ENCODE measurements around the gene PTH1R.
"Not testable (repeated sequence)": the region's sequence is repeated elsewhere in the genome, so short reads cannot be mapped to it uniquely, and the experiment has no call there.

The PTH1R gene

DNA sequence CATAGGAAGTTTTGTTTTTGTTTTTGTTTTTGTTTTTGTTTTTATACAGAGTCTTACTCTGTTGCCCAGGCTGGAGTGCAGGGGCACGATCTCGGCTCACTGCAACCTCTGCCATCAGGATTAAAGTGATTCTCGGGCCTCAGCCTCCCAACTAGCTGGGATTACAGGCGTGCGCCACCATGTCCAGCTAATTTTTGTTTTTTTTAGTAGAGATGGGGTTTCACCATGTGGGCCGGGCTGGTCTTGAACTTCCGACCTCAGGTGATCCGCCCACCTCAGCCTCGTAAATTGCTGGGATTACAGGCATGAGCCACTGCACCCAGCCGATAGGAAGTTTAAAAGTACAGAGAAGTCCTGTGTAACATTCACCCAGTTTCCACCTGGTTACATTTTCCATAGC, 33.4 kb downstream of the PTH1R start:
- not testable (repeated sequence) for H3K9ac ChIP-seq (ENCODE audit: low read depth, low read length); H3K36me3 ChIP-seq (ENCODE audit: insufficient read depth, low read length); H3K4me3 ChIP-seq (ENCODE audit: low read length); H3K9me3 ChIP-seq (ENCODE audit: insufficient read depth, low read depth, low read length); H3K27me3 ChIP-seq (ENCODE audit: insufficient read depth, low read length); H3K4me1 ChIP-seq (ENCODE audit: insufficient read depth, low read length); H3K27ac ChIP-seq (ENCODE audit: low read depth, low read length)
- WGBS: 94% methylated on average over 10 of the region's 10 CpGs

GRCh38 chr3:46912986-46913385, 35.5 kb downstream of the PTH1R start:
- Histone ChIP-seq H3K27me3 (ENCODE audit: insufficient read depth, low read length) (no peaks in the 10 kb centered on the region), H3K4me1 (ENCODE audit: insufficient read depth, low read length) (no peaks in the 10 kb centered on the region), H3K36me3 (ENCODE audit: insufficient read depth, low read length) (peaks cover 16% of the 10 kb centered on the region), H3K9me3 (ENCODE audit: insufficient read depth, low read depth, low read length) (peaks cover 8% of the 10 kb centered on the region), H3K4me3 (ENCODE audit: low read length) (no peak overlapping the region), H3K9ac (ENCODE audit: low read depth, low read length) (no peak overlapping the region), H3K27ac (ENCODE audit: low read depth, low read length) (no peak overlapping the region)
- 100% methylated on average over 2 of the region's 3 CpGs for whole genome bisulfite sequencing

- H3K27me3 ChIP-seq (ENCODE audit: insufficient read depth, low read length): no peaks in the 10 kb centered on the region
- no peak overlapping the region for H3K9ac ChIP-seq (ENCODE audit: low read depth, low read length)
- 94% methylated on average over 8 of the region's 8 CpGs for WGBS
- no peak overlapping the region for H3K27ac ChIP-seq (ENCODE audit: low read depth, low read length)
- peaks cover 14% of the 10 kb centered on the region for H3K9me3 ChIP-seq (ENCODE audit: insufficient read depth, low read depth, low read length)
- H3K36me3 ChIP-seq (ENCODE audit: insufficient read depth, low read length): peaks cover 22% of the 10 kb centered on the region
- no peak overlapping the region for H3K4me3 ChIP-seq (ENCODE audit: low read length)
- H3K4me1 ChIP-seq (ENCODE audit: insufficient read depth, low read length): no peaks in the 10 kb centered on the region
Measured at GRCh38 chr3:46913644-46914043, 36.1 kb downstream of the PTH1R start.

DNA sequence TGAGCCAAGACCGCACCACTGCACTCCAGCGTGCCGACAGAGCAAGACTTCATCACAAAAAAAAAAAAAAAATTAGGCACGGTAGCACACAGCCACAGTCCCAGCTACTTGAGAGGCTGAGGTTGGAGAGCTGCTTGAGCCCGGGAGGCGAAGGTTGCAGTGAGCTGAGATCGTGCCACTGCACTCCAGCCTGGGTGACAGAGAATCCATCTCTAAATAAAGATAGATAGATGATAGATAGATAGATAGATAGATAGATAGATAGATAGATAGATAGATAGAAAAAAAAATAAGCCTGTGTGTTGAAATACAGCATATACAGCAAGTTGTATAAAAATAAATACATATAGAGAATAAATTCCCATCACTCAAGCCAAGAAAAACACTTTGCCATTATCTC, 37.3 kb downstream of the PTH1R start:
- H3K27me3 ChIP-seq (ENCODE audit: insufficient read depth, low read length): no peaks in the 10 kb centered on the region
- no peaks in the 10 kb centered on the region for H3K4me1 ChIP-seq (ENCODE audit: insufficient read depth, low read length)
- peaks cover 34% of the 10 kb centered on the region for H3K36me3 ChIP-seq (ENCODE audit: insufficient read depth, low read length)
- H3K9me3 ChIP-seq (ENCODE audit: insufficient read depth, low read depth, low read length): peaks cover 15% of the 10 kb centered on the region
- no peak overlapping the region for H3K27ac ChIP-seq (ENCODE audit: low read depth, low read length)
- WGBS: 95% methylated on average over 7 of the region's 7 CpGs
- H3K9ac ChIP-seq (ENCODE audit: low read depth, low read length): no peak overlapping the region
- H3K4me3 ChIP-seq (ENCODE audit: low read length): no peak overlapping the region

DNA sequence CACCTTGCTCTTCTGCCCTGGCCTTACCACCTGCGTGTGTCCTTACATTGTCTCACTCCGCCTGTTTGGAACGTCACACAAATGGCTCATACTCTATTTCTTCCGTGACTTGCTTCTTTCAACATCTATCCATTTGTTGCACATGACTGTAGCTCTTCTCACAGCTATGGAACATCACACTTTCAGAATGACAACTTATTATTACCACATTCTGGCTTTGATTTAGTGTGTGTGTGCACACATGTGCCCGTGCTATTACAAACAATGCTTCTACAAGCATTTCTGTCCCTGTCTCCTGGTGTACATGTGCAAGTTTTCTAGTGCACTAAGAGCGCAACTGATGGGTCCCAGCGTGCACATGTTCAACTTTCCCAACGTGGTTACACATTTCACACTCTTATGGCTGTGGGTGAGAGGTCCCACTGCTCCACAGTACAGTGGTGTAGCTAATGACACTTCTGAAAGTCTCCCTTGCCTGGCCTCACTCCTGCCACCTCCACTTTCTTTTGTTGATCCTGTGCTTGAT, 37.8 kb downstream of the PTH1R start:
- H3K4me1 ChIP-seq (ENCODE audit: insufficient read depth, low read length): no peaks in the 10 kb centered on the region
- 93% methylated on average over 8 of the region's 8 CpGs for whole genome bisulfite sequencing
- H3K27ac ChIP-seq (ENCODE audit: low read depth, low read length): no peak overlapping the region
- no peak overlapping the region for H3K4me3 ChIP-seq (ENCODE audit: low read length)
- no peak overlapping the region for H3K9ac ChIP-seq (ENCODE audit: low read depth, low read length)
- no peaks in the 10 kb centered on the region for H3K27me3 ChIP-seq (ENCODE audit: insufficient read depth, low read length)
- H3K9me3 ChIP-seq (ENCODE audit: insufficient read depth, low read depth, low read length): peaks cover 15% of the 10 kb centered on the region
- H3K36me3 ChIP-seq (ENCODE audit: insufficient read depth, low read length): peaks cover 39% of the 10 kb centered on the region

DNA sequence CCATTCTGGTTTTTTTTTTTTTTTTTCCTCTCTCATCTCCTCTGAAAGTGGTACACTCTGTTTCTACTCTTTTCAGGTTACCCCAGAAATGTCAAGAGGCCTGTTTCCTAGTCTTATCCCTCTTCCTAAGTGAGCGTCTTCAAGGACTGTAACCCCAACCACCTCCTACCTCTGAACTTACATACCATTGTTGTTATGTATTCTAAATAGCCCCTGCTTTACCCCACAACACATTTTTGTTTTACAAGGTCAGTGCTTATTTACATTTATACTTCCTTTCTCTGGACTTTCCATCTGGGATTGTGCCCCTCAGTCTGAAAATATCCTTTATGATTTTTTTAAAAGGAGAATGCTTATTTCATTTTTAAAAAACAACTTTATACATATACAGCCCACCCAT, 38.8 kb downstream of the PTH1R start:
- H3K4me1 ChIP-seq (ENCODE audit: insufficient read depth, low read length): no peaks in the 10 kb centered on the region
- WGBS: 82% methylated on average over 1 of the region's 1 CpG
- H3K4me3 ChIP-seq (ENCODE audit: low read length): no peak overlapping the region
- H3K27me3 ChIP-seq (ENCODE audit: insufficient read depth, low read length): no peaks in the 10 kb centered on the region
- peaks cover 49% of the 10 kb centered on the region for H3K36me3 ChIP-seq (ENCODE audit: insufficient read depth, low read length)
- peaks cover 15% of the 10 kb centered on the region for H3K9me3 ChIP-seq (ENCODE audit: insufficient read depth, low read depth, low read length)
- H3K9ac ChIP-seq (ENCODE audit: low read depth, low read length): no peak overlapping the region
- no peak overlapping the region for H3K27ac ChIP-seq (ENCODE audit: low read depth, low read length)

GRCh38 chr3:46916799-46917198, 39.3 kb downstream of the PTH1R start:
- Histone ChIP-seq H3K9me3 (ENCODE audit: insufficient read depth, low read depth, low read length) (peaks cover 15% of the 10 kb centered on the region), H3K4me3 (ENCODE audit: low read length) (no peak overlapping the region), H3K9ac (ENCODE audit: low read depth, low read length) (no peak overlapping the region), H3K27me3 (ENCODE audit: insufficient read depth, low read length) (no peaks in the 10 kb centered on the region), H3K4me1 (ENCODE audit: insufficient read depth, low read length) (no peaks in the 10 kb centered on the region), H3K36me3 (ENCODE audit: insufficient read depth, low read length) (peaks cover 54% of the 10 kb centered on the region), H3K27ac (ENCODE audit: low read depth, low read length) (no peak overlapping the region)
- WGBS: 93% methylated on average over 3 of the region's 3 CpGs

- peaks cover 58% of the 10 kb centered on the region for H3K36me3 ChIP-seq (ENCODE audit: insufficient read depth, low read length)
- no peak overlapping the region for H3K9ac ChIP-seq (ENCODE audit: low read depth, low read length)
- 99% methylated on average over 2 of the region's 3 CpGs for WGBS
- peaks cover 15% of the 10 kb centered on the region for H3K9me3 ChIP-seq (ENCODE audit: insufficient read depth, low read depth, low read length)
- H3K4me3 ChIP-seq (ENCODE audit: low read length): no peak overlapping the region
- H3K4me1 ChIP-seq (ENCODE audit: insufficient read depth, low read length): no peaks in the 10 kb centered on the region
- H3K27me3 ChIP-seq (ENCODE audit: insufficient read depth, low read length): no peaks in the 10 kb centered on the region
- H3K27ac ChIP-seq (ENCODE audit: low read depth, low read length): no peak overlapping the region
Measured at GRCh38 chr3:46917257-46917656, 39.7 kb downstream of the PTH1R start.

- peaks cover 15% of the 10 kb centered on the region for H3K9me3 ChIP-seq (ENCODE audit: insufficient read depth, low read depth, low read length)
- H3K4me1 ChIP-seq (ENCODE audit: insufficient read depth, low read length): no peaks in the 10 kb centered on the region
- H3K4me3 ChIP-seq (ENCODE audit: low read length): no peak overlapping the region
- peaks cover 68% of the 10 kb centered on the region for H3K36me3 ChIP-seq (ENCODE audit: insufficient read depth, low read length)
- no peak overlapping the region for H3K9ac ChIP-seq (ENCODE audit: low read depth, low read length)
- WGBS: 94% methylated on average over 1 of the region's 1 CpG
- H3K27ac ChIP-seq (ENCODE audit: low read depth, low read length): no peak overlapping the region
- no peaks in the 10 kb centered on the region for H3K27me3 ChIP-seq (ENCODE audit: insufficient read depth, low read length)
Measured at GRCh38 chr3:46918202-46918601, 40.7 kb downstream of the PTH1R start.

DNA sequence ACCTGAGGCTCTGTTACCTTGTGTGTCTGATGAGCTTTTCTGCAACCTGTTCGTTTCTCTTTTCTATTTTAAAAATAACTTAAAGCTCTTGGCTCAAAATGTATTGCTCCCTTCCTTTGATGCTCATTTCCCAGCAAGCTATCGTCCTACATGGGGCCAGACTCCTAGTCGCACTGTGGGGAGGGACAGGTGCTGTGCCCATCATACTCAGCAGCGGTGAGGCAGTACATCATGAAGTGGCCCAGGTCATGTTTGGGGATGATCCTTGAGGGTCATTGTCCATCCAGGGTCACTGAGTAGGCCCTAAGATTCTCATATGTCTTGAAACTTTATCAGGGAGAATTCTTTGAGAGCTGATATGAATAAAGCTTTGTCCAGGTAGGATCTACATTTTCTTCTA, 41.1 kb downstream of the PTH1R start:
- no peak overlapping the region for H3K27ac ChIP-seq (ENCODE audit: low read depth, low read length)
- H3K9ac ChIP-seq (ENCODE audit: low read depth, low read length): no peak overlapping the region
- H3K27me3 ChIP-seq (ENCODE audit: insufficient read depth, low read length): no peaks in the 10 kb centered on the region
- no peaks in the 10 kb centered on the region for H3K4me1 ChIP-seq (ENCODE audit: insufficient read depth, low read length)
- H3K9me3 ChIP-seq (ENCODE audit: insufficient read depth, low read depth, low read length): peaks cover 15% of the 10 kb centered on the region
- peaks cover 70% of the 10 kb centered on the region for H3K36me3 ChIP-seq (ENCODE audit: insufficient read depth, low read length)
- WGBS: 96% methylated on average over 4 of the region's 4 CpGs
- H3K4me3 ChIP-seq (ENCODE audit: low read length): no peak overlapping the region

GRCh38 chr3:46921041-46921440, 43.5 kb downstream of the PTH1R start:
- H3K27ac ChIP-seq (ENCODE audit: low read depth, low read length): no peak overlapping the region
- H3K4me1 ChIP-seq (ENCODE audit: insufficient read depth, low read length): no peaks in the 10 kb centered on the region
- 95% methylated on average over 4 of the region's 4 CpGs for WGBS
- peaks cover 89% of the 10 kb centered on the region for H3K36me3 ChIP-seq (ENCODE audit: insufficient read depth, low read length)
- no peak overlapping the region for H3K4me3 ChIP-seq (ENCODE audit: low read length)
- no peaks in the 10 kb centered on the region for H3K27me3 ChIP-seq (ENCODE audit: insufficient read depth, low read length)
- peaks cover 15% of the 10 kb centered on the region for H3K9me3 ChIP-seq (ENCODE audit: insufficient read depth, low read depth, low read length)
- no peak overlapping the region for H3K9ac ChIP-seq (ENCODE audit: low read depth, low read length)

DNA sequence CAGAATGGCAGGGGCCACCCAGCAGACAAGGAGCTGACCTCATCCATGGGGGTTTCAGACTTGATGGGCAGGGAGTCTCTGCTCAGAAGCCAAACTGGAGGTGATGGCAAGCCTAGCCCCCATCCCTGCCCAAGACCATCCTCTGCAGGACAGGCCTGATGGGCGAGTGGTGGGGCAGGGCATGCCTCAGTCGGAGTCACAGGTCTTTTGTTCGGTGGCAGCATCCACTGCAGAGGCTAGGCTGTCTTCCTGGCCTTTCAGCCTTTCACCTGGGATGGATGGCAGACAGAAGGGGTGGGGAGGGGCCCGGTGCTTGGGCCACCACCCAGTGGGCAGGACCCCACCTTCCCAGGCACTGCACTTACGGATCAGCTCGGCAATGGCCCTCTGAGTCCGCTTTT, 44.4 kb downstream of the PTH1R start:
- Histone ChIP-seq H3K9me3 (ENCODE audit: insufficient read depth, low read depth, low read length) (peaks cover 15% of the 10 kb centered on the region), H3K27ac (ENCODE audit: low read depth, low read length) (no peak overlapping the region), H3K36me3 (ENCODE audit: insufficient read depth, low read length) (peaks cover 93% of the 10 kb centered on the region), H3K9ac (ENCODE audit: low read depth, low read length) (no peak overlapping the region), H3K27me3 (ENCODE audit: insufficient read depth, low read length) (no peaks in the 10 kb centered on the region), H3K4me3 (ENCODE audit: low read length) (no peak overlapping the region), H3K4me1 (ENCODE audit: insufficient read depth, low read length) (no peaks in the 10 kb centered on the region)
- 97% methylated on average over 7 of the region's 7 CpGs for WGBS
